Subcutaneous adipose tissue (tissue), 4 donors: ENCODE results near the gene SLC9A3. TPM values are rescaled to one million over a fixed set of nuclear protein-coding genes. Genes with fewer than 3 reads are reported as not detected.

Experiments used
- CTCF ChIP-seq: fragments of 450-650 bp; IDR thresholded peaks from one replicate; pipeline ENCODE4 v1.5.1; 2016; ENCODE audit warnings: low read depth, mild to moderate bottlenecking, control low read depth, antibody characterized with exemption, moderate library complexity
- total RNA-seq, 4 donors: library from RNA; depleted of rRNA; stranded (reverse); fragments of >200 nt; gene quantifications; one replicate each; pipeline ENCODE4 v1.1.0, GENCODE V29; 2016

Gene SLC9A3
- total RNA-seq, 4 donors from 2014 or later = 1.3 to 2.3 (median 1.6) TPM

- TF ChIP-seq CTCF = no peak
Observed at GRCh38 chr5:434443-435146, 89.7 kb downstream of the SLC9A3 start.

- TF ChIP-seq CTCF = no peak
Observed at GRCh38 chr5:433836-434235, 90.4 kb downstream of the SLC9A3 start.

DNA sequence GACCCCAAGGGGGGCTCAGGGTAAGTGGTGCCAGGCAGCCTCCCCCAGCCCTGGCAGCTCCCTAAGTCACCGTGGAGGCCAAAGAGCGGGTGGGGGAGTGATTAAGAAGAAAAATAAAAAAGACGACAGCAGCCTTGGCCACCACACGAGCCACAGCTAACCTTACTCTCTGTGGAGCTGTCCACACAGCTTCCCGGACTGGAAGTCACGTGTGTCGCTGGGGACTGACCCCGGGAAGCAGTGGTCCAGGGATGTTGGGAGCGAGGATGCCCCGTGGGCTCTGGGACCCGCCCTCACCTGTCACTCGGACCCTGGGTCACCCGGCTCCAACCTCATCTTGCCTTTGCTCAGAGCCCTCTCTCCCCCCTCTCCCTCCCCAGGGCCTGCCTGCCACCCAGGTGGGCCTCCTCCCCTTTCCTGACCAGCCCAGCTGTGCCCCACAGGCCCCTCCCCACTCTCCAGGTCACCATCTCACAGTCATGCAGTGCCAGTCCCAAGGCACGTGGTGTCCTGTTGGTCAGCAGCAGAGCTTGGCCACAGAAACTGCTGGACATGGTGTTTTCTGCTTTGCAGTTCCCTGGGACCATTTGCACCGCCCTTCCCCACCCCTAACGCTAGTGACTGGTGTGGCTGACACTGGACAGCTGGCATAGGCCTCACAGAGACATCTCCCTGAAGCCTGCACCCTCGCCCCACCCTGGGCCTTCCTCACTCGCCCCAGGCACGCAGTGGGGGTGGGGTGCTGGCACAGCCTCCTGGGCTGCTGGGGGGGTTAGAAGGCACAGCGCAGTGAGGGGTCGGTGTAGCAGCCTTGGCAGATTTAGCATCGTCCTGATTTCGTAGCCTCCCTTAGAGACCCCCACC, 91.1 kb downstream of the SLC9A3 start:
- TF ChIP-seq CTCF = no peak

GRCh38 chr5:432201-432927, 91.9 kb downstream of the SLC9A3 start:
- no peak for TF ChIP-seq CTCF

- TF ChIP-seq CTCF = no peak
Observed at GRCh38 chr5:431711-432050, 92.6 kb downstream of the SLC9A3 start.

- TF ChIP-seq CTCF = no peak
Observed at GRCh38 chr5:431001-431710, 93.1 kb downstream of the SLC9A3 start.
